GM12801 (cell line): ENCODE measurements around the gene STX2.

ENCODE experiments used
- CTCF ChIP-seq: IDR thresholded peaks from one replicate; pipeline ENCODE4 v1.5.1; 2011; ENCODE audit warnings: control low read depth; ENCODE audit not compliant: insufficient read length; ENCODE audit errors: extremely low read depth

The STX2 gene

GRCh38 chr12:130825771-130826150 lies 13.3 kb downstream of the STX2 start:
- TF ChIP-seq CTCF, result no peak

- no peak for TF ChIP-seq CTCF
Observed at GRCh38 chr12:130819681-130820080, 19.4 kb downstream of the STX2 start.

- TF ChIP-seq CTCF, result no peak
Observed at GRCh38 chr12:130818635-130819576, 20.1 kb downstream of the STX2 start.

- no peak for TF ChIP-seq CTCF
Observed at GRCh38 chr12:130818272-130818634, 20.8 kb downstream of the STX2 start.

GRCh38 chr12:130817804-130818203 lies 21.2 kb downstream of the STX2 start:
- no peak for TF ChIP-seq CTCF

GRCh38 chr12:130816097-130816496 lies 23.0 kb downstream of the STX2 start:
- no peak for TF ChIP-seq CTCF

GRCh38 chr12:130815028-130815741 lies 23.9 kb downstream of the STX2 start:
- TF ChIP-seq CTCF, result no peak
